OCI-LY7 (cell line): ENCODE measurements around the gene TNFAIP1. TPM values are rescaled to one million over a fixed set of nuclear protein-coding genes. Genes with fewer than 3 reads are reported as not detected.

Experiments
- BruUV-seq: library from RNA; stranded (reverse); fragments of 400-500 nt; replicated peaks from 2 replicates; lab custom pipeline; 2021; lab: Mats Ljungman, UMichigan
- CTCF ChIA-PET: fragments of 300-600 bp; sonication (Branson Sonifier 250); formaldehyde crosslinking; loops from one replicate; lab custom pipeline; 2022; ENCODE audit warnings: antibody characterized with exemption; ENCODE audit not compliant: unreplicated experiment; lab: Charles Lee
- POLR2A ChIA-PET: fragments of 300-600 bp; sonication (Branson Sonifier 250); formaldehyde crosslinking; loops from one replicate; lab custom pipeline; 2022; ENCODE audit warnings: antibody characterized with exemption; lab: Charles Lee
- DNase-seq: peaks from one replicate; pipeline ENCODE4 v3.0.0-alpha.2; 2015; ENCODE audit warnings: low spot score
- H2AFZ ChIP-seq: fragments of 200-600 bp; sonication (generic), shearing (Covaris generic); 2 replicates; pipeline ENCODE4 v1.6.1; 2014; ENCODE audit warnings: mild to moderate bottlenecking, antibody characterized with exemption, low read length, moderate library complexity
- H3K27ac ChIP-seq: fragments of 200-600 bp; sonication (generic); 2 replicates; pipeline ENCODE4 v1.5.1; 2014; ENCODE audit warnings: mixed run types, low read depth, mild to moderate bottlenecking, moderate library complexity, low read length, inconsistent platforms; ENCODE audit not compliant: poor library complexity, severe bottlenecking
- H3K36me3 ChIP-seq: fragments of 200-600 bp; sonication (generic); 2 replicates; pipeline ENCODE4 v1.6.1; 2014; ENCODE audit warnings: mild to moderate bottlenecking, antibody characterized with exemption, low read length, moderate library complexity, mixed read lengths; ENCODE audit not compliant: insufficient read depth
- H3K4me1 ChIP-seq: fragments of 200-600 bp; sonication (generic); 2 replicates; pipeline ENCODE4 v1.5.1; 2014; ENCODE audit warnings: mild to moderate bottlenecking, low read length; ENCODE audit not compliant: insufficient read depth, poor library complexity, severe bottlenecking
- H3K4me2 ChIP-seq: fragments of 200-600 bp; sonication (generic); 2 replicates; pipeline ENCODE4 v1.6.1; 2014; ENCODE audit warnings: mild to moderate bottlenecking, low read length
- H3K4me3 ChIP-seq: fragments of 200-600 bp; sonication (generic); 2 replicates; pipeline ENCODE4 v1.5.1; 2014; ENCODE audit warnings: mild to moderate bottlenecking, low read depth, low read length; ENCODE audit not compliant: poor library complexity, severe bottlenecking
- H3K79me2 ChIP-seq: fragments of 200-600 bp; sonication (generic); 2 replicates; pipeline ENCODE4 v1.6.1; 2016; ENCODE audit warnings: low read depth, mild to moderate bottlenecking, low read length, moderate library complexity, mixed read lengths; ENCODE audit not compliant: insufficient read depth
- H3K9me2 ChIP-seq: fragments of 200-600 bp; sonication (generic); 2 replicates; pipeline ENCODE4 v1.6.1; 2016; ENCODE audit warnings: mild to moderate bottlenecking, low read length, mixed read lengths; ENCODE audit not compliant: insufficient read depth
- H3K9me3 ChIP-seq: fragments of 200-600 bp; sonication (generic); 2 replicates; pipeline ENCODE4 v1.6.1; 2014; ENCODE audit warnings: mild to moderate bottlenecking, mixed run types, low read length, mixed read lengths
- H4K20me1 ChIP-seq: fragments of 200-600 bp; sonication (generic); 2 replicates; pipeline ENCODE4 v1.6.1; 2014; ENCODE audit warnings: mild to moderate bottlenecking, antibody characterized with exemption, low read length, moderate library complexity, mixed read lengths; ENCODE audit not compliant: insufficient read depth
- EZH2phosphoT487 ChIP-seq: fragments of 200-600 bp; sonication (generic); IDR thresholded peaks from 2 replicates; pipeline ENCODE4 v1.6.1; 2018; ENCODE audit warnings: low read depth, borderline replicate concordance, mild to moderate bottlenecking, mixed run types, antibody characterized with exemption, low read length, moderate library complexity, mixed read lengths
- intact Hi-C: fragments of 100-400 bp; cut with micrococcal nuclease; formaldehyde crosslinking; loops from one replicate; pipeline ENCODE4 v1.10.0; 2022; ENCODE audit not compliant: unreplicated experiment
- microRNA-seq: library from miRNA; unstranded; fragments of <30 nt; microRNA quantifications from one replicate; pipeline ENCODE4 v1.2.0, GENCODE V29; 2022; ENCODE audit warnings: borderline replicate concordance
- total RNA-seq, 2 experiments: library from RNA; depleted of rRNA in 1 of 2; stranded (reverse); fragments of >200 nt in 1 of 2; shearing (Covaris generic) in 1 of 2; gene quantifications; 2 replicates each; pipeline ENCODE4 v1.2.3, GENCODE V29; 2014 to 2022
- TF ChIP-seq, protein P1 (sequence below): fragments of 200-600 bp; sonication (generic); conservative IDR thresholded peaks from 2 replicates; pipeline ENCODE4 v1.5.1; 2014; ENCODE audit warnings: mild to moderate bottlenecking, antibody characterized with exemption, low read length, moderate library complexity, mixed read lengths

The TNFAIP1 gene
- total RNA-seq, 2 experiments from 2014 or later: 14.7 to 15.5 TPM

DNA sequence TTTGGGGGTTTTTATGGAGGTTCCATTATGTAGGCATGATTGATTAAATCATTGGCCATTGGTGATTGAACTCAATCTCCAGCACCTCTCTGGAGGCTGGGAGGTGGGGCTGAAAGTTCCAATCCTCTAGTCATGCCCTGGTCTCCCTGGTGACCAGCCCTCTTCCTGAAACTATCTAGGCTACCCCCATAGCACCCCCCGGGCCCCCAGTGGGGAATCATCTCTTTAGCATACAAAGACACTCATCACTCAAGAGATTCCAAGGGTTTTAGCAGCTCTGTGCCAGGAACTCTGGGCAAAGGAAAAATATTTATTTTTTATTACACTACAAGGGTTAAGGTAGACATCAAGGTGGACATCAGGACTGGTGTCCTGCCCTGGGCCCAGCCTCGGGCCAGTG is 59.9 kb downstream of the TNFAIP1 start:
- ChIA-PET POLR2A (interaction anchor here (0.9 kb wide), 1 partner anchor 9 kb away, joined by 3 read pairs; no protein-coding TSS in a partner anchor), CTCF (no interaction called here)
- H3K79me2 ChIP-seq: no peaks in the 10 kb centered on the region
- DNase-seq: no peak
- H3K4me3 ChIP-seq: no peak overlapping the region
- H2AFZ ChIP-seq: no peak overlapping the region
- intact Hi-C loops: no loop called here
- H3K27ac ChIP-seq: no peak overlapping the region
- peaks cover 9% of the 10 kb centered on the region; the same call in 1 of the 2 replicates for H3K36me3 ChIP-seq
- TF ChIP-seq, protein P1, sequence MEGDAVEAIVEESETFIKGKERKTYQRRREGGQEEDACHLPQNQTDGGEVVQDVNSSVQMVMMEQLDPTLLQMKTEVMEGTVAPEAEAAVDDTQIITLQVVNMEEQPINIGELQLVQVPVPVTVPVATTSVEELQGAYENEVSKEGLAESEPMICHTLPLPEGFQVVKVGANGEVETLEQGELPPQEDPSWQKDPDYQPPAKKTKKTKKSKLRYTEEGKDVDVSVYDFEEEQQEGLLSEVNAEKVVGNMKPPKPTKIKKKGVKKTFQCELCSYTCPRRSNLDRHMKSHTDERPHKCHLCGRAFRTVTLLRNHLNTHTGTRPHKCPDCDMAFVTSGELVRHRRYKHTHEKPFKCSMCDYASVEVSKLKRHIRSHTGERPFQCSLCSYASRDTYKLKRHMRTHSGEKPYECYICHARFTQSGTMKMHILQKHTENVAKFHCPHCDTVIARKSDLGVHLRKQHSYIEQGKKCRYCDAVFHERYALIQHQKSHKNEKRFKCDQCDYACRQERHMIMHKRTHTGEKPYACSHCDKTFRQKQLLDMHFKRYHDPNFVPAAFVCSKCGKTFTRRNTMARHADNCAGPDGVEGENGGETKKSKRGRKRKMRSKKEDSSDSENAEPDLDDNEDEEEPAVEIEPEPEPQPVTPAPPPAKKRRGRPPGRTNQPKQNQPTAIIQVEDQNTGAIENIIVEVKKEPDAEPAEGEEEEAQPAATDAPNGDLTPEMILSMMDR: no peak
- no peak for TF ChIP-seq EZH2phosphoT487
- no TSS peak for BruUV-seq
- no peaks in the 10 kb centered on the region for H4K20me1 ChIP-seq
- H3K9me2 ChIP-seq: no peaks in the 10 kb centered on the region
- no peak overlapping the region for H3K4me2 ChIP-seq
- no peaks in the 10 kb centered on the region for H3K9me3 ChIP-seq
- no peaks in the 10 kb centered on the region for H3K4me1 ChIP-seq

DNA sequence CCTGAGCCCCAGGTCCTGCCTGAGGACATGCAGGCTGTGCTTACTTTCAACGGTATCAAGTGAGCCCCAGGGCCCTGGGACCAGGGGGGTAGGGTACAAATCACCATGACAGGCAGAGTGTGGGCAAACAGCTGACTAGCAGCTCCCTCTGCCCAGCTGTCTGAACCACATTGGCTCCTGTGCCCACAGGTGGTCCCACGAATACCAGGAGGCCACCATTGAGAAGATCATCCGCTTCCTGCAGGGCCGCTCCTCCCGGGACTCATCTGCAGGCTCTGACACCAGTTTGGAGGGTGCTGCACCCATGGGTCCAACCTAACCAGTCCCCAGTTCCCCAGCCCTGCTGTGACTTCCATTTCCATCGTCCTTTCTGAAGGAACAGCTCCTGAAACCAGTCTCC is 60.4 kb downstream of the TNFAIP1 start:
- ChIA-PET POLR2A (no interaction called here), CTCF (interaction anchor here (1.0 kb wide), 1 partner anchor 21 kb away, joined by 4 read pairs; no protein-coding TSS in a partner anchor)
- H3K79me2 ChIP-seq: no peaks in the 10 kb centered on the region
- H2AFZ ChIP-seq: no peak overlapping the region
- no peaks in the 10 kb centered on the region for H3K4me1 ChIP-seq
- H3K4me3 ChIP-seq: no peak overlapping the region
- DNase-seq: no peak
- no peak overlapping the region for H3K27ac ChIP-seq
- no peaks in the 10 kb centered on the region for H3K9me3 ChIP-seq
- intact Hi-C loops: no loop called here
- TF ChIP-seq, protein P1: no peak
- TF ChIP-seq EZH2phosphoT487: no peak
- BruUV-seq: no TSS peak
- no peak overlapping the region for H3K4me2 ChIP-seq
- H3K9me2 ChIP-seq: no peaks in the 10 kb centered on the region
- no peaks in the 10 kb centered on the region for H4K20me1 ChIP-seq
- H3K36me3 ChIP-seq: peaks cover 4% of the 10 kb centered on the region; the same call in 1 of the 2 replicates

Small RNAs within 50 kb of the gene (microRNA-seq; reads per million reads assigned to microRNA genes)
- gene MIR4723: 6.1 reads per million

Other genes with a start within 250 kb of the TNFAIP1 start
- gene TMEM97, start 16.6 kb upstream of the TNFAIP1 start, total RNA-seq (2014; rRNA removed; shearing (Covaris generic)): 62.3 and 65.7 TPM in 2 replicates
- gene TMEM97, start 16.6 kb upstream of the TNFAIP1 start, total RNA-seq (2022): 65.1 and 69.6 TPM in 2 replicates
- 16.3 and 32.9 TPM in 2 replicates for gene IFT20, start 289 bp upstream of the TNFAIP1 start, total RNA-seq (2014; rRNA removed; shearing (Covaris generic))
- gene IFT20, start 289 bp upstream of the TNFAIP1 start, total RNA-seq (2022): 23.8 and 23.9 TPM in 2 replicates
- 82.2 and 88.8 TPM in 2 replicates for gene POLDIP2, start 21.8 kb downstream of the TNFAIP1 start, total RNA-seq (2014; rRNA removed; shearing (Covaris generic))
- 85.0 and 89.2 TPM in 2 replicates for gene POLDIP2, start 21.8 kb downstream of the TNFAIP1 start, total RNA-seq (2022)
- not detected in 2 replicates for gene SEBOX, start 29.4 kb downstream of the TNFAIP1 start, total RNA-seq (2014; rRNA removed; shearing (Covaris generic))
- gene SEBOX, start 29.4 kb downstream of the TNFAIP1 start, total RNA-seq (2022): not detected in 2 replicates
- gene VTN, start 34.5 kb downstream of the TNFAIP1 start, total RNA-seq (2014; rRNA removed; shearing (Covaris generic)): not detected in 2 replicates
- gene VTN, start 34.5 kb downstream of the TNFAIP1 start, total RNA-seq (2022): 0.40 TPM in 1 of 2 replicates, not detected in the other
- gene SARM1, start 35.9 kb downstream of the TNFAIP1 start, total RNA-seq (2014; rRNA removed; shearing (Covaris generic)): 4.7 and 7.5 TPM in 2 replicates
- 21.3 and 21.7 TPM in 2 replicates for gene SARM1, start 35.9 kb downstream of the TNFAIP1 start, total RNA-seq (2022)
- gene SLC46A1, start 70.5 kb downstream of the TNFAIP1 start, total RNA-seq (2014; rRNA removed; shearing (Covaris generic)): 0.85 and 1.5 TPM in 2 replicates
- gene SLC46A1, start 70.5 kb downstream of the TNFAIP1 start, total RNA-seq (2022): 1.2 and 2.2 TPM in 2 replicates
- gene SLC13A2, start 137.9 kb downstream of the TNFAIP1 start, total RNA-seq (2014; rRNA removed; shearing (Covaris generic)): not detected in 2 replicates
- gene SLC13A2, start 137.9 kb downstream of the TNFAIP1 start, total RNA-seq (2022): not detected in 2 replicates
- not detected in 2 replicates for gene FOXN1, start 170.6 kb downstream of the TNFAIP1 start, total RNA-seq (2014; rRNA removed; shearing (Covaris generic))
- gene FOXN1, start 170.6 kb downstream of the TNFAIP1 start, total RNA-seq (2022): not detected in 2 replicates
- gene UNC119, start 216.9 kb downstream of the TNFAIP1 start, total RNA-seq (2014; rRNA removed; shearing (Covaris generic)): 10.5 and 14.2 TPM in 2 replicates
- gene UNC119, start 216.9 kb downstream of the TNFAIP1 start, total RNA-seq (2022): 8.4 and 14.9 TPM in 2 replicates
- 13.9 and 23.7 TPM in 2 replicates for gene PIGS, start 235.8 kb downstream of the TNFAIP1 start, total RNA-seq (2014; rRNA removed; shearing (Covaris generic))
- 34.0 and 34.5 TPM in 2 replicates for gene PIGS, start 235.8 kb downstream of the TNFAIP1 start, total RNA-seq (2022)
- gene ALDOC, start 241.1 kb downstream of the TNFAIP1 start, total RNA-seq (2014; rRNA removed; shearing (Covaris generic)): 62.4 and 70.7 TPM in 2 replicates
- gene ALDOC, start 241.1 kb downstream of the TNFAIP1 start, total RNA-seq (2022): 25.7 and 46.2 TPM in 2 replicates